ENCODE data around the gene TMEM175.

- TF ChIP-seq, protein P1, sequence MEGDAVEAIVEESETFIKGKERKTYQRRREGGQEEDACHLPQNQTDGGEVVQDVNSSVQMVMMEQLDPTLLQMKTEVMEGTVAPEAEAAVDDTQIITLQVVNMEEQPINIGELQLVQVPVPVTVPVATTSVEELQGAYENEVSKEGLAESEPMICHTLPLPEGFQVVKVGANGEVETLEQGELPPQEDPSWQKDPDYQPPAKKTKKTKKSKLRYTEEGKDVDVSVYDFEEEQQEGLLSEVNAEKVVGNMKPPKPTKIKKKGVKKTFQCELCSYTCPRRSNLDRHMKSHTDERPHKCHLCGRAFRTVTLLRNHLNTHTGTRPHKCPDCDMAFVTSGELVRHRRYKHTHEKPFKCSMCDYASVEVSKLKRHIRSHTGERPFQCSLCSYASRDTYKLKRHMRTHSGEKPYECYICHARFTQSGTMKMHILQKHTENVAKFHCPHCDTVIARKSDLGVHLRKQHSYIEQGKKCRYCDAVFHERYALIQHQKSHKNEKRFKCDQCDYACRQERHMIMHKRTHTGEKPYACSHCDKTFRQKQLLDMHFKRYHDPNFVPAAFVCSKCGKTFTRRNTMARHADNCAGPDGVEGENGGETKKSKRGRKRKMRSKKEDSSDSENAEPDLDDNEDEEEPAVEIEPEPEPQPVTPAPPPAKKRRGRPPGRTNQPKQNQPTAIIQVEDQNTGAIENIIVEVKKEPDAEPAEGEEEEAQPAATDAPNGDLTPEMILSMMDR (IDR thresholded peaks at IDR 0.05), result no peak
- TF ChIP-seq POLR2AphosphoS5 (IDR thresholded peaks at IDR 0.05) (no peak), POLR2A (IDR thresholded peaks at IDR 0.05) (no peak)
Observed at GRCh38 chr4:893276-893994, 38.8 kb upstream of the TMEM175 start.

All from breast epithelium (tissue), 3 donors.